Measurements from ENCODE around the gene MESD.

Gene MESD

GRCh38 chr15:81006124-81006523 lies 16.5 kb upstream of the MESD start:
- H3K4me3 ChIP-seq (ENCODE audit: low read length), result no peak overlapping the region
- no peak for TF ChIP-seq CTCF (conservative IDR thresholded peaks at IDR 0.05; ENCODE audit: low read depth, low read length)
- DNase-seq (ENCODE audit: low read depth), result no peak

GRCh38 chr15:81003097-81003350 lies 13.4 kb upstream of the MESD start:
- no peak overlapping the region for H3K4me3 ChIP-seq (ENCODE audit: low read length)
- TF ChIP-seq CTCF (conservative IDR thresholded peaks at IDR 0.05; ENCODE audit: low read depth, low read length), result no peak
- no peak for DNase-seq (ENCODE audit: low read depth)

GRCh38 chr15:81002331-81003096 lies 12.9 kb upstream of the MESD start:
- DNase-seq (ENCODE audit: low read depth), result no peak
- TF ChIP-seq CTCF (conservative IDR thresholded peaks at IDR 0.05; ENCODE audit: low read depth, low read length), result no peak
- H3K4me3 ChIP-seq (ENCODE audit: low read length), result peak overlapping the region; percentile 42

GRCh38 chr15:81002009-81002330 lies 12.4 kb upstream of the MESD start:
- H3K4me3 ChIP-seq (ENCODE audit: low read length), result peak overlapping the region; percentile 81
- TF ChIP-seq CTCF (conservative IDR thresholded peaks at IDR 0.05; ENCODE audit: low read depth, low read length), result no peak
- no peak for DNase-seq (ENCODE audit: low read depth)

GRCh38 chr15:81001152-81002008 lies 11.8 kb upstream of the MESD start:
- peak overlapping the region; percentile 81 for H3K4me3 ChIP-seq (ENCODE audit: low read length)
- no peak for DNase-seq (ENCODE audit: low read depth)
- TF ChIP-seq CTCF (conservative IDR thresholded peaks at IDR 0.05; ENCODE audit: low read depth, low read length), result no peak

- peak; percentile 60 for DNase-seq (ENCODE audit: low read depth)
- peak within 1 kb of the TSS; percentile 81 for H3K4me3 ChIP-seq (ENCODE audit: low read length)
- no peak for TF ChIP-seq CTCF (conservative IDR thresholded peaks at IDR 0.05; ENCODE audit: low read depth, low read length)
These were observed 11.1 kb upstream of the MESD start, which contains the start of gene TLNRD1 for GRCh38 chr15:81000624-81001151. Gene TLNRD1 (plus strand): TSS chr15:81000923. CDS start chr15:81002272, 1,349 bp downstream.

Data from retinal pigment epithelial cell (primary cell).